Thyroid gland (tissue), 4 donors: ENCODE measurements around the gene GPR37.

Experiments used
- POLR2A ChIP-seq, 2 donors: fragments of 450-650 bp; IDR thresholded peaks; one replicate each; pipeline ENCODE4 v1.6.1; 2017; ENCODE audit warnings: antibody characterized with exemption in 2 of 2, mild to moderate bottlenecking in 2 of 2, moderate library complexity in 1 of 2
- TF ChIP-seq, protein P1 (sequence below), 6 experiments: fragments of 200-600 bp in 3 of 6; fragments of 450-650 bp in 3 of 6; sonication (generic) in 3 of 6; IDR thresholded peaks; one replicate each; pipeline ENCODE4 v1.5.1; 2016 to 2019; ENCODE audit warnings: antibody characterized with exemption in 6 of 6, mild to moderate bottlenecking in 2 of 6, inconsistent platforms in 1 of 6, moderate library complexity in 1 of 6

DNA sequence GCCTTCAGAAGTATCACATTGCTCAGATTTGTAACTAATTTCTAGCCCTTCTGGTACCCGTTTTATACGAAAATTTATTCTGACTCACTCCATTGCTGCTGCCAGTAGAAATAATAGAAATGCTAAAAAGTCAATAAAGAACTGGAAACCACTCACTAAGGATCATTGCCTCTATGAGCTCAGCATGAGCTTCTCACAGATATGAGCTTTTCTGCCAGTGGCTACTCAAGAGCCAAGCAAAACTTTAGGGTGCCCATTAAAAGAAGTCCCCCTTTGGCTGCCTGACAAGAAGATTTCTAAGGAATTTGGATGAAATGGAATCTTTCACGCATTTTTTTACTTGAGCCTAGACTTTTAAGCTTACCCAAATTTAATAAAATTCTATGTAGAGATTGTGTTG lies 52.5 kb downstream of the GPR37 start:
- TF ChIP-seq, protein P1, sequence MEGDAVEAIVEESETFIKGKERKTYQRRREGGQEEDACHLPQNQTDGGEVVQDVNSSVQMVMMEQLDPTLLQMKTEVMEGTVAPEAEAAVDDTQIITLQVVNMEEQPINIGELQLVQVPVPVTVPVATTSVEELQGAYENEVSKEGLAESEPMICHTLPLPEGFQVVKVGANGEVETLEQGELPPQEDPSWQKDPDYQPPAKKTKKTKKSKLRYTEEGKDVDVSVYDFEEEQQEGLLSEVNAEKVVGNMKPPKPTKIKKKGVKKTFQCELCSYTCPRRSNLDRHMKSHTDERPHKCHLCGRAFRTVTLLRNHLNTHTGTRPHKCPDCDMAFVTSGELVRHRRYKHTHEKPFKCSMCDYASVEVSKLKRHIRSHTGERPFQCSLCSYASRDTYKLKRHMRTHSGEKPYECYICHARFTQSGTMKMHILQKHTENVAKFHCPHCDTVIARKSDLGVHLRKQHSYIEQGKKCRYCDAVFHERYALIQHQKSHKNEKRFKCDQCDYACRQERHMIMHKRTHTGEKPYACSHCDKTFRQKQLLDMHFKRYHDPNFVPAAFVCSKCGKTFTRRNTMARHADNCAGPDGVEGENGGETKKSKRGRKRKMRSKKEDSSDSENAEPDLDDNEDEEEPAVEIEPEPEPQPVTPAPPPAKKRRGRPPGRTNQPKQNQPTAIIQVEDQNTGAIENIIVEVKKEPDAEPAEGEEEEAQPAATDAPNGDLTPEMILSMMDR (IDR thresholded peaks at IDR 0.05) = no peak
- no peak for TF ChIP-seq POLR2A (IDR thresholded peaks at IDR 0.05)
